Measurements from ENCODE around the gene TPSG1.
"Not testable (repeated sequence)": the region's sequence is repeated elsewhere in the genome, so short reads cannot be mapped to it uniquely, and the experiment has no call there.

TPSG1 gene

GRCh38 chr16:1213796-1214372 lies 11.2 kb downstream of the TPSG1 start:
- no peak for DNase-seq

GRCh38 chr16:1213231-1213630 lies 11.8 kb downstream of the TPSG1 start:
- DNase-seq = no peak

- no peak for DNase-seq
Measured at GRCh38 chr16:1212616-1213194, 12.4 kb downstream of the TPSG1 start.

GRCh38 chr16:1211451-1212268 lies 13.4 kb downstream of the TPSG1 start:
- DNase-seq = no peak

- DNase-seq = no peak
Measured at GRCh38 chr16:1210461-1210860, 14.6 kb downstream of the TPSG1 start.

- no peak for DNase-seq
Measured at GRCh38 chr16:1209081-1209480, 16.0 kb downstream of the TPSG1 start.

- DNase-seq = peak; percentile 14
Measured at GRCh38 chr16:1208239-1208830, 16.7 kb downstream of the TPSG1 start.

- DNase-seq = peak; percentile 39
Measured at GRCh38 chr16:1206786-1207185, 18.3 kb downstream of the TPSG1 start.

- DNase-seq = no peak
Measured at GRCh38 chr16:1206326-1206725, 18.7 kb downstream of the TPSG1 start.

- DNase-seq = no peak
Measured at GRCh38 chr16:1204933-1205332, 20.1 kb downstream of the TPSG1 start.

GRCh38 chr16:1202274-1202673 lies 22.8 kb downstream of the TPSG1 start:
- no peak for DNase-seq

GRCh38 chr16:1201444-1201843 lies 23.6 kb downstream of the TPSG1 start:
- DNase-seq = no peak

- DNase-seq = no peak
Measured at GRCh38 chr16:1200014-1200627, 24.9 kb downstream of the TPSG1 start.

GRCh38 chr16:1199347-1200013 lies 25.6 kb downstream of the TPSG1 start:
- DNase-seq = no peak

- DNase-seq = not testable (repeated sequence)
Measured at GRCh38 chr16:1198671-1199346, 26.3 kb downstream of the TPSG1 start.

- no peak for DNase-seq
Measured at GRCh38 chr16:1198194-1198593, 26.9 kb downstream of the TPSG1 start.

- DNase-seq = no peak
Measured at GRCh38 chr16:1197237-1197866, 27.7 kb downstream of the TPSG1 start.

GRCh38 chr16:1196494-1196893 lies 28.6 kb downstream of the TPSG1 start:
- no peak for DNase-seq

GRCh38 chr16:1195393-1195666 lies 29.7 kb downstream of the TPSG1 start:
- DNase-seq = no peak

- no peak for DNase-seq
Measured at GRCh38 chr16:1194665-1195392, 30.2 kb downstream of the TPSG1 start.

All from CD4-positive, alpha-beta T cell treated with Interleukin-17A for 1 hour (primary cell).